K562 (cell line): ENCODE measurements around the gene PREX1. TPM values are rescaled to one million over a fixed set of nuclear protein-coding genes. Genes with fewer than 3 reads are reported as not detected.

Source experiments
- ATAC-seq: fragments of 200-7000 bp; cut with Tn5 transposase; 3 replicates; pipeline ENCODE4 v1.9.1; 2020; ENCODE audit warnings: moderate library complexity
- BruUV-seq: library from RNA; stranded (reverse); fragments of 400-500 nt; replicated peaks from 2 replicates; lab custom pipeline; 2021; lab: Mats Ljungman, UMichigan
- CTCF ChIA-PET: fragments of 300-600 bp; formaldehyde crosslinking; extraction: SDS; loops from one replicate; lab custom pipeline; 2021; ENCODE audit warnings: low intra/inter-chr PET ratio; lab: Yijun Ruan, JAX
- POLR2A ChIA-PET: fragments of 300-600, 350-650 bp; sonication (Branson Sonifier 250); formaldehyde crosslinking; extraction: SDS; loops from one replicate; lab custom pipeline; 2021; ENCODE audit warnings: antibody characterized with exemption, inconsistent platforms; lab: Yijun Ruan, JAX
- DNase-seq, 4 experiments: peaks; one replicate each; pipeline versions ENCODE4 v3.0.0 to v3.0.0-alpha.2; 2011 to 2018; ENCODE audit warnings: low spot score in 3 of 4, mixed read lengths in 3 of 4; ENCODE audit errors: extremely low read depth in 1 of 4
- FAIRE-seq: peaks from 2 replicates; lab custom pipeline; 2011; peaks lifted over from hg19 to GRCh38; lab: Jason Lieb, UNC
- H2AFZ ChIP-seq: 2 replicates; pipeline ENCODE4 v1.6.0; 2011; ENCODE audit warnings: low read depth, low read length, control low read depth, inconsistent platforms
- H3K27ac ChIP-seq: fragments of 200-600 bp; 3 replicates; pipeline ENCODE4 v1.8.0; 2011; ENCODE audit warnings: low read depth, mild to moderate bottlenecking, control low read depth, inconsistent platforms, low read length, moderate library complexity, mixed read lengths; ENCODE audit errors: extremely low read depth
- H3K27me3 ChIP-seq, 2 experiments: fragments of 300-600 bp in 1 of 2; 2 replicates in 1 of 2; 3 replicates in 1 of 2; pipeline versions ENCODE4 v1.6.0 to v1.8.0; 2011; ENCODE audit warnings: inconsistent platforms in 2 of 2, low read length in 2 of 2, mild to moderate bottlenecking in 1 of 2, mixed read lengths in 1 of 2, moderate library complexity in 1 of 2; ENCODE audit not compliant: control insufficient read depth in 2 of 2, insufficient read depth in 2 of 2
- H3K36me3 ChIP-seq: fragments of 300-600 bp; 3 replicates; pipeline ENCODE4 v1.8.0; 2011; ENCODE audit warnings: mild to moderate bottlenecking, low read length, inconsistent platforms; ENCODE audit not compliant: control insufficient read depth, insufficient read depth
- H3K4me1 ChIP-seq, 2 experiments: fragments of 200-600 bp in 1 of 2; replicated peaks in 1 of 2; 2 replicates in 1 of 2; 3 replicates in 1 of 2; pipeline versions ENCODE4 v1.5.1 to v1.8.0; 2011; ENCODE audit warnings: inconsistent platforms in 2 of 2, low read length in 2 of 2, mild to moderate bottlenecking in 1 of 2, mixed read lengths in 1 of 2, moderate library complexity in 1 of 2; ENCODE audit not compliant: control insufficient read depth in 2 of 2, insufficient read depth in 2 of 2
- H3K4me2 ChIP-seq: 2 replicates; pipeline ENCODE4 v1.6.1; 2011; ENCODE audit warnings: low read length, control low read depth, inconsistent platforms, mixed read lengths; ENCODE audit not compliant: insufficient read depth
- H3K4me3 ChIP-seq: fragments of 200-600 bp; sonication (generic), shearing (Covaris generic); 2 replicates; pipeline ENCODE4 v1.5.1; 2016; ENCODE audit warnings: control low read depth, inconsistent platforms
- H3K79me2 ChIP-seq: fragments of 200-600 bp; 3 replicates; pipeline ENCODE4 v1.8.0; 2011; ENCODE audit warnings: low read length, inconsistent platforms; ENCODE audit not compliant: control insufficient read depth, insufficient read depth
- H3K9ac ChIP-seq, 2 experiments: 2 replicates each; pipeline versions ENCODE4 v1.6.0 to v1.6.1; 2011; ENCODE audit warnings: low read depth in 2 of 2, low read length in 2 of 2, control low read depth in 1 of 2, inconsistent platforms in 1 of 2, mild to moderate bottlenecking in 1 of 2, mixed read lengths in 1 of 2; ENCODE audit not compliant: insufficient read depth in 1 of 2
- H3K9me1 ChIP-seq: one replicate; pipeline ENCODE4 v1.6.0; 2011; ENCODE audit warnings: inconsistent platforms, mild to moderate bottlenecking, low read length, moderate library complexity; ENCODE audit not compliant: control insufficient read depth, insufficient read depth
- H3K9me3 ChIP-seq: replicated peaks from 2 replicates; pipeline ENCODE4 v1.5.1; 2011; ENCODE audit warnings: low read depth, low read length, inconsistent platforms; ENCODE audit not compliant: control insufficient read depth, insufficient read depth
- H4K20me1 ChIP-seq: replicated peaks from 2 replicates; pipeline ENCODE4 v1.6.1; 2011; ENCODE audit warnings: low read length, inconsistent platforms, mixed read lengths; ENCODE audit not compliant: control insufficient read depth, insufficient read depth
- CTBP1 ChIP-seq: fragments of 450-650 bp; IDR thresholded peaks from 2 replicates; pipeline ENCODE4 v1.6.1; 2016; ENCODE audit warnings: borderline replicate concordance
- DEAF1 ChIP-seq: fragments of 450-650 bp; formaldehyde crosslinking; IDR thresholded peaks from 2 replicates; pipeline ENCODE4 v1.4.0; 2020; ENCODE audit warnings: mild to moderate bottlenecking, moderate library complexity
- EHMT2 ChIP-seq: fragments of 450-650 bp; IDR thresholded peaks from 2 replicates; pipeline ENCODE4 v1.6.1; 2018; ENCODE audit warnings: antibody characterized with exemption
- ELK3 ChIP-seq: fragments of 450-650 bp; formaldehyde crosslinking; IDR thresholded peaks from 2 replicates; pipeline ENCODE4 v1.4.0; 2020; ENCODE audit warnings: mild to moderate bottlenecking
- FOS ChIP-seq: IDR thresholded peaks from 3 replicates; pipeline ENCODE4 v1.6.1; 2011; ENCODE audit not compliant: insufficient read length; ENCODE audit errors: extremely low read depth
- FOXM1 ChIP-seq, 2 experiments: fragments of 450-650 bp in 1 of 2; sonication (generic) in 1 of 2; formaldehyde crosslinking in 1 of 2; IDR thresholded peaks; 2 replicates each; pipeline versions ENCODE4 v1.6.1 to v1.9.0; 2017 to 2022; ENCODE audit warnings: low read depth in 2 of 2, mild to moderate bottlenecking in 2 of 2, missing genetic modification reagents in 1 of 2, moderate library complexity in 1 of 2
- HMGN3 ChIP-seq: IDR thresholded peaks from 2 replicates; pipeline ENCODE4 v1.6.1; 2011; ENCODE audit warnings: borderline replicate concordance, low read depth, mild to moderate bottlenecking, mixed read lengths, low read length; ENCODE audit not compliant: insufficient read length; ENCODE audit errors: extremely low read depth
- NCOR1 ChIP-seq: fragments of 450-650 bp; IDR thresholded peaks from 2 replicates; pipeline ENCODE4 v1.6.1; 2016; ENCODE audit warnings: mild to moderate bottlenecking, moderate library complexity
- RNF219 ChIP-seq: fragments of 250-450 bp; sonication (Bioruptor Pico); IDR thresholded peaks from 2 replicates; pipeline ENCODE4 v1.5.0; 2022; ENCODE audit warnings: mild to moderate bottlenecking
- ZBTB11 ChIP-seq, 3 experiments: fragments of 200-800 bp in 1 of 3; fragments of 250-450 bp in 1 of 3; fragments of 450-650 bp in 1 of 3; sonication (Bioruptor Pico) in 1 of 3; sonication (Bioruptor generic) in 1 of 3; formaldehyde crosslinking in 1 of 3; IDR thresholded peaks; 2 replicates each; pipeline versions ENCODE4 v1.6.1 to v1.8.0; 2016 to 2022; ENCODE audit warnings: mild to moderate bottlenecking in 2 of 3, missing genetic modification characterization in 2 of 3, missing compliant biosample characterization in 1 of 3, moderate library complexity in 1 of 3
- ZNF212 ChIP-seq: fragments of 450-650 bp; formaldehyde crosslinking; IDR thresholded peaks from 2 replicates; pipeline ENCODE4 v1.4.0; 2020; ENCODE audit warnings: mild to moderate bottlenecking
- WGBS: fragments of 100-300 bp; shearing (Covaris generic); methylation state at CpG from one replicate; pipeline ENCODE4 v1.1.6; 2016; ENCODE audit warnings: low coverage, mixed read lengths; ENCODE audit not compliant: insufficient coverage; ENCODE audit errors: missing lambda C conversion rate; 5-methylcytosine and 5-hydroxymethylcytosine counted together
- in situ Hi-C: fragments of 300-500 bp; cut with MboI; formaldehyde crosslinking; loops from 4 replicates; pipeline ENCODE4 v1.15.0; 2018; ENCODE audit warnings: inconsistent platforms, mixed read lengths
- intact Hi-C: fragments of 100-400 bp; cut with micrococcal nuclease; formaldehyde crosslinking; loops from 2 replicates; pipeline ENCODE4 v1.14.2; 2022
- polyA plus RNA-seq, 8 experiments: library from polyadenylated mRNA; depleted of rRNA in 4 of 8; stranded (reverse) in 5 of 8; unstranded in 3 of 8; fragments of >200 nt; fragmentation: Nextera tagmentation in 2 of 8; fragmentation: Illumina TruSeq in 1 of 8; extraction: Ambion mirVana in 2 of 8; extraction: Trizol in 1 of 8; gene quantifications; 2 replicates each; pipeline versions ENCODE4 v1.2.1 to v1.2.3, GENCODE V29; 2011 to 2014; ENCODE audit warnings: inconsistent platforms in 1 of 8, missing spikeins in 1 of 8
- total RNA-seq, 7 experiments: library from RNA; depleted of rRNA in 6 of 7; stranded (reverse); fragments of >200 nt in 6 of 7; fragmentation: Illumina TruSeq in 2 of 7; extraction: Trizol in 2 of 7; gene quantifications; 2 replicates each; pipeline versions ENCODE4 v1.2.1 to v1.2.3, GENCODE V29; 2011 to 2021; ENCODE audit warnings: low replicate concordance in 1 of 7

Gene PREX1
- total and polyA plus RNA-seq, 9 of the 15 experiments (the other 6 are each of a cell fraction or from before 2014, with no cell fraction given), result 0.37 to 10.4 (median 4.8) TPM

GRCh38 chr20:48595495-48596333, 232.1 kb downstream of the PREX1 start:
- ChIA-PET CTCF (no interaction called here), POLR2A (no interaction called here)
- no peak overlapping the region for H3K4me3 ChIP-seq
- intact Hi-C loops, result no loop called here
- WGBS, result 1% methylated on average over 10 of the region's 10 CpGs
- H3K36me3 ChIP-seq, result no peaks in the 10 kb centered on the region
- H3K27me3 ChIP-seq, result peaks cover 0 to 25% of the 10 kb centered on the region in 2 experiments; a peak in 3 of 5 replicates
- BruUV-seq, result no TSS peak
- no peaks in the 10 kb centered on the region for H3K9me1 ChIP-seq
- no peak overlapping the region for H2AFZ ChIP-seq
- FAIRE-seq, result no peak
- no peaks in the 10 kb centered on the region for H3K9me3 ChIP-seq
- H3K4me2 ChIP-seq, result no peak overlapping the region
- in situ Hi-C loops, result loop anchor here (5.0 kb wide), 1 partner anchor 383 kb away; no protein-coding TSS in a partner anchor
- H3K27ac ChIP-seq, result no peak overlapping the region
- H3K9ac ChIP-seq, result no peak overlapping the region
- no peak for ATAC-seq
- no peaks in the 10 kb centered on the region for H3K79me2 ChIP-seq
- no peaks in the 10 kb centered on the region for H3K4me1 ChIP-seq
- H4K20me1 ChIP-seq, result no peaks in the 10 kb centered on the region
- DNase-seq, result no peak
- TF ChIP-seq DEAF1 (CRISPR knock-in tag) (no peak), FOXM1 (IDR thresholded peaks at IDR 0.05; ENCODE audit: low read depth) (no peak), FOXM1 (CRISPR knock-in tag; IDR thresholded peaks at IDR 0.05; ENCODE audit: low read depth) (no peak), HMGN3 (no peak), FOS (no peak), RNF219 (CRISPR knock-in tag) (no peak), CTBP1 (no peak), ZBTB11 (CRISPR knock-in tag; IDR thresholded peaks at IDR 0.05) (no peak), EHMT2 (no peak), ELK3 (CRISPR knock-in tag) (no peak), ZNF212 (no peak), NCOR1 (no peak)
